SH-SY5Y (cell line): ENCODE data around the gene FAM110A.

Experiments
- GATA2 ChIP-seq: IDR thresholded peaks from 2 replicates; pipeline ENCODE4 v1.6.1; 2011; ENCODE audit warnings: mild to moderate bottlenecking, low read depth, low read length
- GATA3 ChIP-seq: IDR thresholded peaks from 2 replicates; pipeline ENCODE4 v1.6.1; 2011; ENCODE audit warnings: low read depth, mild to moderate bottlenecking, low read length, moderate library complexity

DNA sequence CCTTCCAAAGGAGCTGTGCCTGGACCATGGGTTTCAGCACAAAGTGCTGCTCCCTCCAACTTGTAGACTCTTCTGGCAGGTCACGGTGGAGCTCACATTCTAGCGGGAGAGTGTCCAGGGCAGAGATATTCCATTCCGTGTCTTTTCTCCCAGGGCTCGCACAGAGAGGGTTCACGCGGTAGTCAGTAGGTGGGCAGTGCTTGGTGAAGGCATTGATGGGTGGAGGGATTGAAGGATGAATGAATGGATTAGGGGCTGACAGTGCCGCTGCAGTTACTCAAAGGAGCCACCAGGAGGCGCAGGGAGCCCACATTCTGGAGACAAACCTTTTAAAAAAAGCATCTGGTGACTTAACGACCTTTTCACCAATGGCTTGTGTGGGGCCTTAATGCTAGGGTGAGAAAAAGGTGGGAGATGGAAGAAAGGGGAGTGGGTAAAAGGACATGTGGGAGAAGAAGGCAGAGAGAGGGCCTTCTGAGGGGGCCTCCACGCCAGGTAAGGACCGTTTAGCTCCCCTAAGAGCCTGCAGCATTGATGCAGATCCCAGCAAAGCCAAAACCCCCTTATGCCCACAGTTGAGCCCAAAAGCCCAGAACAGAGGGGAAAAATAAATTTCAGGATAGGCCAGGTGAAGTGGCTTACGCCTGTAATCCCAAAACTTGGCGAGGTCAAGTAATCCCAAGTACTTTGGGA, 17.5 kb upstream of the FAM110A start:
- TF ChIP-seq GATA2 (no peak), GATA3 (no peak)
